Brain microvascular endothelial cell (primary cell): ENCODE results near the gene ADCY4.
A peak's percentile ranks its signal among the peaks of the same experiment; 100 is the strongest.

Experiments
- DNase-seq: peaks from one replicate; pipeline ENCODE4 v3.0.0-alpha.2; 2020
- H3K27ac ChIP-seq: fragments of 250-450 bp; sonication (Bioruptor Pico); 2 replicates; pipeline ENCODE4 v1.5.1; 2020; ENCODE audit warnings: mild to moderate bottlenecking, moderate library complexity
- H3K27me3 ChIP-seq: fragments of 250-450 bp; sonication (Bioruptor Pico); replicated peaks from 2 replicates; pipeline ENCODE4 v1.5.1; 2020; ENCODE audit warnings: mild to moderate bottlenecking
- H3K36me3 ChIP-seq: fragments of 250-450 bp; sonication (Bioruptor Pico); replicated peaks from 2 replicates; pipeline ENCODE4 v1.5.1; 2020; ENCODE audit warnings: mild to moderate bottlenecking
- H3K4me3 ChIP-seq: 2 replicates; pipeline ENCODE4 v1.5.1; 2011; ENCODE audit warnings: low read depth, mild to moderate bottlenecking, control low read depth, low read length, moderate library complexity
- in situ Hi-C: cut with HindIII; loops from 2 replicates; pipeline ENCODE4 v1.10.0; 2017; ENCODE audit warnings: low sequenced_read_pairs, low pct_ligation_motif_present
- TF ChIP-seq, protein P1 (sequence below): IDR thresholded peaks from 2 replicates; pipeline ENCODE4 v1.5.1; 2011; ENCODE audit warnings: low read depth, mild to moderate bottlenecking, moderate library complexity, low read length, control low read depth, inconsistent platforms; ENCODE audit errors: missing control alignments

ADCY4 gene

DNA sequence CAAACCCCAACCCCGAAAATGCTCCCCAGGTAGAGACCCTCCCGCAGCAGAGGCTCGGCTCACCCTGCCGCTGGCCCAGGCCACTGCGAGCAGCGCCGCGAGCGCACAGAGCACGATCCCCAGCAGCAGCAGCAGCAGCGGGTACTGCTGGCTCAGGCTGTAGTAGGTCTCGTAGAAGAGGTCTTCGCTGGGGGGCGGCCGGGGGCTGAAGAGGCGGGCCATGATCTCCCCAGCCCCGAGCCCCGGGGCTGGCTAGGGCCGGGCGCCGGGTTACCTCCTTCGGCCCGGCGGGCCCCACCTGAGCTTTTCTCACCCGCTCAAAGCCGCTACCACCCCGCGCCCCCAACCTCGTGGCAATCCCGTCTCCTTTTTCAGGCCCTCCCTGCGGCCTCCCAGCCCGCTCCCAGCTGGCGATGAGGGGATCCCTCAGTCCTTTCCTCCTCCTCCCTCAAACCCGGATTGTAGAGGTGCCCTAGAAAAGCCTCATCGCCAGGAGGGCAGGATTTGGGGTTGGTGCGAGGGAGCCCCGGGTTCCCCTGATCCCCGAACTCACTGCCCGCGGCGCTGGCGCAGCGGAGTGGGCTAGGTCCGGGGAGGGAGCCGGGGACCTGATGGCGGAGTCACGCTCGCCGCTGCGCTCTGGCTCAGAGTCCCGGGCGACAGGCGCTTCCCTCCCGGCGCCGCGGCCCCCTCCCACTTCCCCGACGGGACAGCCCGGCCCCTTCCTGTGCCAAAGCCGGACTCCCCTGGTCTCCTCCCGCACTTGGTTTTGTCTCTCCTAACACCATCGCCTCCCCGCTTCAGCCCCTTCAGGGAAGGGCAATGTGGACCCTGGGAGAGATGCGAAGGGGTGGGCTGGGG lies at the start of gene ADCY4:
ADCY4 (minus strand) TSS at position 641 of the 861 bp plus-strand sequence; CDS start at position 222, 419 bp downstream.
- no peak within 1 kb of the TSS for H3K27ac ChIP-seq
- peaks cover 10% of the 10 kb centered on the region for H3K27me3 ChIP-seq
- no peaks in the 10 kb centered on the region for H3K36me3 ChIP-seq
- TF ChIP-seq, protein P1, sequence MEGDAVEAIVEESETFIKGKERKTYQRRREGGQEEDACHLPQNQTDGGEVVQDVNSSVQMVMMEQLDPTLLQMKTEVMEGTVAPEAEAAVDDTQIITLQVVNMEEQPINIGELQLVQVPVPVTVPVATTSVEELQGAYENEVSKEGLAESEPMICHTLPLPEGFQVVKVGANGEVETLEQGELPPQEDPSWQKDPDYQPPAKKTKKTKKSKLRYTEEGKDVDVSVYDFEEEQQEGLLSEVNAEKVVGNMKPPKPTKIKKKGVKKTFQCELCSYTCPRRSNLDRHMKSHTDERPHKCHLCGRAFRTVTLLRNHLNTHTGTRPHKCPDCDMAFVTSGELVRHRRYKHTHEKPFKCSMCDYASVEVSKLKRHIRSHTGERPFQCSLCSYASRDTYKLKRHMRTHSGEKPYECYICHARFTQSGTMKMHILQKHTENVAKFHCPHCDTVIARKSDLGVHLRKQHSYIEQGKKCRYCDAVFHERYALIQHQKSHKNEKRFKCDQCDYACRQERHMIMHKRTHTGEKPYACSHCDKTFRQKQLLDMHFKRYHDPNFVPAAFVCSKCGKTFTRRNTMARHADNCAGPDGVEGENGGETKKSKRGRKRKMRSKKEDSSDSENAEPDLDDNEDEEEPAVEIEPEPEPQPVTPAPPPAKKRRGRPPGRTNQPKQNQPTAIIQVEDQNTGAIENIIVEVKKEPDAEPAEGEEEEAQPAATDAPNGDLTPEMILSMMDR: no peak
- in situ Hi-C loops: loop anchor here (10.0 kb wide), 1 partner anchor 100 kb away; no protein-coding TSS in a partner anchor
- H3K4me3 ChIP-seq: peak within 1 kb of the TSS; percentile 40
- no peak for DNase-seq

GRCh38 chr14:24384169-24384568 lies 49.3 kb upstream of the ADCY4 start:
- in situ Hi-C loops: no loop called here
- no peak overlapping the region for H3K4me3 ChIP-seq
- no peak for DNase-seq
- no peaks in the 10 kb centered on the region for H3K27me3 ChIP-seq
- TF ChIP-seq, protein P1: no peak
- no peak overlapping the region for H3K27ac ChIP-seq
- H3K36me3 ChIP-seq: no peaks in the 10 kb centered on the region

DNA sequence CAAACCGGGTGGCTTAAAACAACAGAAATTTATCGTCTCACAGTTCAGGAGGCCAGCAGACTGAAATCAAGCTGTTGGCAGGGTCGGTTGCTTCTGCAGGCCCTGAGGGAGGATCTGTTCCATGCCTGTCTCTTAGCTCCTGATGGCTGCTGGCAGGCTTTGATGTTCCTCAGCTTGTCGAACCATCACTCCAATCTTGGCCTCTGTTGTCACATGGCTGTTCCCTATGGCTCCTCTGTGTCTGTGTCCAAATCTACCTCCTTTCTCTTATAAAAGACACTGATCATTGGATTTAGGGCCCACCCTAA lies 47.1 kb upstream of the ADCY4 start:
- in situ Hi-C loops: no loop called here
- H3K4me3 ChIP-seq: no peak overlapping the region
- no peaks in the 10 kb centered on the region for H3K27me3 ChIP-seq
- TF ChIP-seq, protein P1: no peak
- no peak overlapping the region for H3K27ac ChIP-seq
- H3K36me3 ChIP-seq: peaks cover 2% of the 10 kb centered on the region
- DNase-seq: no peak

DNA sequence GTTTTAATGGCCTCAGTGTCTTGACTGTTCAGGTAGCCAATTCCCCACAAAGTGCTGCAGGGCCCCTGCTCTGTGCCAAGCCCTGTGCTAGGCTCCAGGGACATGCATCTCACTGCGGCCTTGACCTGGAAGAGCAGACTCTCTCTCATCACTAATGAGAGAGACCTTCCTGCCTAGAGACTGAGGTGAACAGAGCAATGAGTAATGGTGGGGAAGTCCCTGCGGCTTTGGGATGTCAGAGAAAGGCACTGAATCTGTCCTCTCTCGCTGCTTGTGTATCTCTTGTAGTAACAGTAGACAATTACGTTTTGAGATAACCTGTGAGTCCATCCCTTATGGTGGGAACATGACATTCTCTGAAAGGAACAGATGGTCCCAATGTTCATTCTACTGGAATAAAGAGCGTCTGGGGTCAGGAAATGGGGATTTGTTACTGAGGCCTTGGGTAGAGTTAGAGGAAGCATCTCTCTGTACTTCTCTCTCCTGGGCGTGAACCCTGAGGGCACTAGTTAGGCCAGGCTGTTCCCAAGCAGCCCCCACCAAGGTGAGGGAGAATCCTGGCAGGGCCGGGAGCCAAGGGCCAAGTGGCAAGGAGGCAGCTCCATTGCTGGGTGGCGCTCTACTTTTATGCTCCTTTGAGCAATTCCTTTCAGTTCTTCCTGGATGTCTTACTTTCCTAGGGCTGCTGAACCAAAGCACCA lies 46.6 kb upstream of the ADCY4 start:
- in situ Hi-C loops: no loop called here
- Histone ChIP-seq H3K27ac (no peak overlapping the region), H3K4me3 (no peak overlapping the region), H3K36me3 (peaks cover 7% of the 10 kb centered on the region), H3K27me3 (no peaks in the 10 kb centered on the region)
- no peak for DNase-seq
- TF ChIP-seq, protein P1: no peak

DNA sequence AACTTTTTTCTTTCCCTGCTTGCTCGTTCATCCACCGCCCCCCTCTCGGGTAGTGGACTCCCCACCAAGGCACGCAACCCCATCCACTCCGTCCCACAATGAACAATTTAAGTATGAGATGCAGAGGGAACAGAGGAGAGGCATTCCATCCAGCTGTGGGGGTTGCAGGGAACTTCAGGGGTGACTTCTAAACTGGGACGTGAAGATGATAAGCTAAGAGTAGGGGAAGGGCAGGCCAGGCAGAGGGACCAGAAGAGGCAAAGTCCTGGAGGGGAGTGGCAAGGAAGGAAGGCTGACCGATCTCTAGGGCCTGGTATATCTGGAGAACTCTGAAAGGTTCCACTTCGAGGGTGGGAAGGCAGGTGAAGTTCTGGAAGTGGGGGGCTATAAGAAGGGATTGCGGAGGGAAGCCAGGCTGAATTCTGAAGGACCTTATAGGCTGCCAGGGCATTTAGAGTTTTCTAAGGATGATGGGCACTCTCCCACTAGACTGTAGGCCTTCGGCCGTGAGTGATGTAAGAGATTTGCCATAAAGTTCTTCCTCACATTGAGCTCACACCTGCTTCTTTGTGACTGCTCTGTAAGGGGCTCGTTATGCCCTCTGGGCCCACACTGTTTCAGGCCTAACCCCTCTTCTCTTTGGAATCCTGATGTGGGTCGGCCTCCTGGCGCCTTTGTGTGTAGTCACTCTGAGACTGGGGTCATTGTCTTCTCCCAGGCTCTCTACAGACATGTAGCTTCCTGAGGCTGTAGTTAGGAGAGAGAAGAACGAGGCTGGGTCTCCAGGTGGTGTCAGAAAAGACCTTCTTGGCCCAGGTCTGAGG lies 45.2 kb upstream of the ADCY4 start:
- no peaks in the 10 kb centered on the region for H3K27me3 ChIP-seq
- DNase-seq: no peak
- H3K36me3 ChIP-seq: peaks cover 17% of the 10 kb centered on the region
- H3K4me3 ChIP-seq: no peak overlapping the region
- in situ Hi-C loops: no loop called here
- TF ChIP-seq, protein P1: no peak
- H3K27ac ChIP-seq: no peak overlapping the region
